Pancreas (tissue), 10 donors: ENCODE measurements around the gene AGR2. TPM values are rescaled to one million over a fixed set of nuclear protein-coding genes. Genes with fewer than 3 reads are reported as not detected.
A peak's percentile ranks its signal among the peaks of the same experiment; 100 is the strongest.

Experiments used
- ATAC-seq, 4 donors: fragments of 200-7000 bp; cut with Tn5 transposase; one replicate each; pipeline versions ENCODE4 v1.8.0 to v1.9.1; 2020; ENCODE audit warnings: mild to moderate bottlenecking in 4 of 4, moderate library complexity in 4 of 4
- DNase-seq, 6 donors: peaks; one replicate each; pipeline ENCODE4 v3.0.0-alpha.2; 2020
- FAIRE-seq: peaks from 2 replicates; lab custom pipeline; 2012; peaks lifted over from hg19 to GRCh38; lab: Jason Lieb, UNC
- H3K27ac ChIP-seq, 4 donors: fragments of 200-600 bp; sonication (generic); 1 replicate in 3 of 4; 2 replicates in 1 of 4; pipeline versions ENCODE4 v1.5.0 to v1.8.0; 2020
- H3K27me3 ChIP-seq, 4 donors: fragments of 200-600 bp; one replicate each; pipeline ENCODE4 v1.8.0; 2021
- H3K36me3 ChIP-seq, 3 donors: fragments of 200-600 bp; sonication (generic) in 1 of 3; one replicate each; pipeline versions ENCODE4 v1.5.0 to v1.8.0; 2020 to 2021
- H3K4me1 ChIP-seq, 3 donors: fragments of 200-600 bp; one replicate each; pipeline ENCODE4 v1.8.0; 2021
- H3K4me3 ChIP-seq, 4 donors: fragments of 200-600 bp; sonication (generic) in 2 of 4; one replicate each; pipeline versions ENCODE4 v1.5.0 to v1.8.0; 2020 to 2021
- H3K9me3 ChIP-seq, 4 donors: fragments of 200-600 bp; one replicate each; pipeline ENCODE4 v1.8.0; 2021
- WGBS, 2 donors: extraction: QIAGEN DNeasy Blood & Tissue Kit; methylation state at CpG; one replicate each; pipeline ENCODE4 v1.1.7; 2013; 5-methylcytosine and 5-hydroxymethylcytosine counted together
- intact Hi-C, 3 donors: fragments of 100-400 bp; cut with DNase I; formaldehyde crosslinking; loops; one replicate each; pipeline versions ENCODE4 v1.11.1 to v1.14.2; 2022
- polyA plus RNA-seq, 2 donors: library from polyadenylated mRNA; stranded (reverse); fragments of 200-250 nt; gene quantifications; one replicate each; pipeline ENCODE4 v1.2.3, GENCODE V29; 2013
- total RNA-seq, 6 donors: library from RNA; stranded (reverse); fragmentation: NEBNext Ultra II Directional in 4 of 6; extraction: Animal tissue kit (Norgen Biotek cat#: 25700) in 4 of 6; gene quantifications; one replicate each; pipeline versions ENCODE4 v1.2.1 to v1.2.4, GENCODE V29; 2021 to 2023
- TF ChIP-seq, protein P1 (sequence below), 4 donors: fragments of 200-600 bp; sonication (generic) in 3 of 4; IDR thresholded peaks; one replicate each; pipeline versions ENCODE4 v1.5.0 to v1.8.0; 2021; ENCODE audit warnings: antibody characterized with exemption in 4 of 4
- donor health status: healthy with polysubstance abuse.
- donor health status: DM: no; HTN: no; CAD: no; lungs with moderate emphysema.
- donor health status: DM: no; HTN: no; CAD: no.
- donor health status: control.
- donor health status: control.
- donor health status: Bipolar disorder and iron deficiency.
- donor health status: DM: yes; HTN: yes; CAD: no.
- donor health status: DM: no; HTN: no; CAD: no.
- donor health status: DM: no; HTN: no; CAD: no.
- donor health status: DM: yes; HTN: yes; CAD: no.

Gene AGR2
- total and polyA plus RNA-seq, 8 donors = 2.3 to 31.5 (median 11.5) TPM

GRCh38 chr7:16811551-16811950 lies 6.8 kb upstream of the AGR2 start:
- H3K4me1 ChIP-seq = peaks cover 5 to 29% (median 10%) of the 10 kb centered on the region in 3 donors
- H3K4me3 ChIP-seq = no peak overlapping the region
- H3K27ac ChIP-seq = peak overlapping the region in 1 of 4 donors; percentile 13
- H3K9me3 ChIP-seq = no peaks in the 10 kb centered on the region
- TF ChIP-seq, protein P1, sequence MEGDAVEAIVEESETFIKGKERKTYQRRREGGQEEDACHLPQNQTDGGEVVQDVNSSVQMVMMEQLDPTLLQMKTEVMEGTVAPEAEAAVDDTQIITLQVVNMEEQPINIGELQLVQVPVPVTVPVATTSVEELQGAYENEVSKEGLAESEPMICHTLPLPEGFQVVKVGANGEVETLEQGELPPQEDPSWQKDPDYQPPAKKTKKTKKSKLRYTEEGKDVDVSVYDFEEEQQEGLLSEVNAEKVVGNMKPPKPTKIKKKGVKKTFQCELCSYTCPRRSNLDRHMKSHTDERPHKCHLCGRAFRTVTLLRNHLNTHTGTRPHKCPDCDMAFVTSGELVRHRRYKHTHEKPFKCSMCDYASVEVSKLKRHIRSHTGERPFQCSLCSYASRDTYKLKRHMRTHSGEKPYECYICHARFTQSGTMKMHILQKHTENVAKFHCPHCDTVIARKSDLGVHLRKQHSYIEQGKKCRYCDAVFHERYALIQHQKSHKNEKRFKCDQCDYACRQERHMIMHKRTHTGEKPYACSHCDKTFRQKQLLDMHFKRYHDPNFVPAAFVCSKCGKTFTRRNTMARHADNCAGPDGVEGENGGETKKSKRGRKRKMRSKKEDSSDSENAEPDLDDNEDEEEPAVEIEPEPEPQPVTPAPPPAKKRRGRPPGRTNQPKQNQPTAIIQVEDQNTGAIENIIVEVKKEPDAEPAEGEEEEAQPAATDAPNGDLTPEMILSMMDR (IDR thresholded peaks at IDR 0.05) = no peak
- DNase-seq (no peak), FAIRE-seq (no peak), ATAC-seq (peak; percentile 50 to 67 (median 52))
- 76% methylated on average over 2 of the region's 2 CpGs for WGBS, 2 donors
- no peaks in the 10 kb centered on the region for H3K27me3 ChIP-seq
- intact Hi-C loops = no loop called here
- no peaks in the 10 kb centered on the region for H3K36me3 ChIP-seq

- H3K36me3 ChIP-seq = no peaks in the 10 kb centered on the region
- H3K9me3 ChIP-seq = no peaks in the 10 kb centered on the region
- H3K4me3 ChIP-seq = no peak overlapping the region
- DNase-seq = no peak
- 37 to 38% methylated on average over 5 of the region's 5 CpGs for WGBS, 2 donors
- peaks cover 5 to 30% (median 10%) of the 10 kb centered on the region in 3 donors for H3K4me1 ChIP-seq
- no peaks in the 10 kb centered on the region for H3K27me3 ChIP-seq
- no peak overlapping the region for H3K27ac ChIP-seq
- intact Hi-C loops = no loop called here
- FAIRE-seq = peak; percentile 17
- TF ChIP-seq, protein P1 (IDR thresholded peaks at IDR 0.05) = no peak
- ATAC-seq = no peak
These were observed 5.8 kb upstream of the AGR2 start for GRCh38 chr7:16810573-16810972.

DNA sequence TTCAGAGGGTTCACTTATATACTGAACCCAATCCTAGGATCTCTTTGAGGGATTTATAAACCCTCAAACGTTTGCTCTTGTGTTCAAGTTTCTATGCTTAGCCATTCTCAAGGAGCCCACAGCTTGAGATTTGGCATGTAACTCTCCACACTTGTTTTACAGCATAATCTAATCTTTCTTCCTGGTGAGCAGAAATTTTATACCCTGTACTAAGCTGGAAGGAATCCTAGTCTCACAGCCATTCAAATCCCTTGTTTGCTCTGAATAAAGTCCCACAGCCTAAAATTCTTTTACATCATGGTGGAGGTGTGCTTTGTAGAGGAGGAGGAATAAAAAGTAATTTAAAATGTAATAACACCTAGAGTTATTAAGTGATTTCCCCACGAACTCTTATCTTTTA lies 5.3 kb upstream of the AGR2 start:
- WGBS, 2 donors = 28 to 35% methylated on average over 2 of the region's 2 CpGs
- Histone ChIP-seq H3K4me1 (peaks cover 5 to 34% (median 10%) of the 10 kb centered on the region in 3 donors), H3K9me3 (no peaks in the 10 kb centered on the region), H3K27ac (no peak overlapping the region), H3K4me3 (no peak overlapping the region), H3K27me3 (no peaks in the 10 kb centered on the region), H3K36me3 (no peaks in the 10 kb centered on the region)
- ATAC-seq (peak; percentile 59 to 70 (median 62)), FAIRE-seq (no peak), DNase-seq (no peak)
- intact Hi-C loops = no loop called here
- TF ChIP-seq, protein P1 (IDR thresholded peaks at IDR 0.05) = no peak

DNA sequence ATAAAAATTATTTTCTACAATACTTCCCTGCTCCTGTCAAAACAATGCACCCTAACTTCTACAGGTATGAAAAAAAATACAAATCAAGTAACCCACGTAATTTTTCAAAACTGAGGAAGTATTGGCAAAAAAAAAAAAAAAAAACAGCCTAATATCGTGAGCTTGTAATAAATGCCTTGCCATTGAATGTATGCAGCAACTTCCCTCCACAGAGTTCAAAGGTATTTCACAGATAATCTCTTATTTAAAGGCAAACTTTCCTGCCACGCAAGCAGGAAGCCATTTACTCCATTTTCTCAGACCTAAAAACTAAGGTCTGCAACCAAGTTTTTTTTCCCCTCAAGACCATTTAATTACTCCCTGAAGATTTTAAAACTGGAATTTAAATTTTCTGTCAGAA lies 642 bp upstream of the AGR2 start:
- Histone ChIP-seq H3K4me1 (peaks cover 0 to 15% (median 0%) of the 10 kb centered on the region in 3 donors), H3K27me3 (no peaks in the 10 kb centered on the region), H3K27ac (peak overlapping the region in 1 of 4 donors; percentile 19), H3K36me3 (no peaks in the 10 kb centered on the region), H3K4me3 (no peak overlapping the region), H3K9me3 (no peaks in the 10 kb centered on the region)
- FAIRE-seq (no peak), DNase-seq (no peak), ATAC-seq (no peak)
- intact Hi-C loops = loop anchor here in 1 of 3 donors (10.0 kb wide), 1 partner anchor 109 kb away; no protein-coding TSS in a partner anchor
- TF ChIP-seq, protein P1 (IDR thresholded peaks at IDR 0.05) = no peak
- 49 to 64% methylated on average over 3 of the region's 3 CpGs for WGBS, 2 donors

- H3K4me3 ChIP-seq = peak overlapping the region in 2 of 4 donors; percentile 1 to 5
- no peaks in the 10 kb centered on the region for H3K36me3 ChIP-seq
- H3K4me1 ChIP-seq = peaks cover 0 to 11% (median 0%) of the 10 kb centered on the region in 3 donors
- peak; percentile 20 for FAIRE-seq
- 74 to 81% methylated on average over 7 of the region's 7 CpGs for WGBS, 2 donors
- intact Hi-C loops = loop anchor here in 1 of 3 donors (10.0 kb wide), 1 partner anchor 111 kb away; no protein-coding TSS in a partner anchor
- no peaks in the 10 kb centered on the region for H3K9me3 ChIP-seq
- ATAC-seq = peak in 2 of 4 donors; percentile 44 to 54
- H3K27ac ChIP-seq = peak overlapping the region in 2 of 4 donors; percentile 19 to 37
- no peak for DNase-seq
- TF ChIP-seq, protein P1 (IDR thresholded peaks at IDR 0.05) = no peak
- no peaks in the 10 kb centered on the region for H3K27me3 ChIP-seq
These were observed 722 bp downstream of the AGR2 start for GRCh38 chr7:16803881-16804673.
